Stimulated activated naive CD8-positive, alpha-beta T cell treated with anti-CD3 and anti-CD28 coated beads, Interleukin-15, Interleukin-2, amounts not matched to agents 100 U/mL and 50 U/mL, for 24 hours (primary cell): Measurements from ENCODE around the gene EGR4.

ENCODE experiments used
- ATAC-seq: fragments of 150-1000 bp; cut with Tn5 transposase; one replicate; pipeline ENCODE4 v1.10.0; 2021
- DNase-seq: peaks from one replicate; pipeline ENCODE4 v3.0.0; 2021

The EGR4 gene

GRCh38 chr2:73250872-73251846 lies 42.2 kb downstream of the EGR4 start:
- ATAC-seq (no peak), DNase-seq (no peak)

DNA sequence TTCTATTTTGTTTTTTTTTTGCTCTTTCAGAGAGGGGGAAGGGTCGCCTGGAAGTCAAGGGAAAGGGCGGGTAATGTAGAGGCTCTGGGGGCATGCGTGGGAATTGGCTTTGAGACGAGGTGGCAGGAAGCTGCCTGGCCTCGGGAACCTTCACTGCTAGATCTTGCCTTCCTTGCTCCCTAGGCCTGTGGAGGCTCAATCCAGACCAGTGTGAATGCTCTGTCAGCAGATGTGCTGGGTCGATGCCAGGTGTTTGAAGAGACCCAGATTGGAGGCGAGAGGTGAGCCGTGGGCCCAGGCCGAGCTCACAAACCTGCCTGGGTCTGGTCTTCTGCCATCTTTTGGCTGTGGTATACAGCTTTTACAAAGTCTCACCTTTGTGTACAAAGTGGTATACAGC lies 43.7 kb downstream of the EGR4 start:
- ATAC-seq (no peak), DNase-seq (no peak)

GRCh38 chr2:73246850-73247249 lies 46.5 kb downstream of the EGR4 start:
- ATAC-seq (no peak), DNase-seq (no peak)

DNA sequence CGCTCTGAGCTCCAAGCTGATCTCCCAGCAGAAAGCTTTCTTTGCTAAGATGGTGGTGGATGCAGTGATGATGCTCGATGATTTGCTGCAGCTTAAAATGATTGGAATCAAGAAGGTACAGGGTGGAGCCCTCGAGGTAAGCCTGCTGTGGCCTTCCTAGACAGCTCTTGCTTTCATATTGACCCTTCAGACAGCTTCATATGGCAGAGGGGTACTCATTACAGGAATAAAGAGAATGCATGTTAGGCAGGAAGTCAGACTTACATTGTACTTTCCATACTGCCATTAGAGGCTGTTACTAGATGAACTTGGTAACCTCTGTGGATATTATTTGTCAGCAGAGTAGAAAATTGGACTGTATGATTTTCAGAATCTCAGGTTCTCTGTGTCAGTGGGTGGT lies 48.8 kb downstream of the EGR4 start:
- DNase-seq (no peak), ATAC-seq (no peak)

DNA sequence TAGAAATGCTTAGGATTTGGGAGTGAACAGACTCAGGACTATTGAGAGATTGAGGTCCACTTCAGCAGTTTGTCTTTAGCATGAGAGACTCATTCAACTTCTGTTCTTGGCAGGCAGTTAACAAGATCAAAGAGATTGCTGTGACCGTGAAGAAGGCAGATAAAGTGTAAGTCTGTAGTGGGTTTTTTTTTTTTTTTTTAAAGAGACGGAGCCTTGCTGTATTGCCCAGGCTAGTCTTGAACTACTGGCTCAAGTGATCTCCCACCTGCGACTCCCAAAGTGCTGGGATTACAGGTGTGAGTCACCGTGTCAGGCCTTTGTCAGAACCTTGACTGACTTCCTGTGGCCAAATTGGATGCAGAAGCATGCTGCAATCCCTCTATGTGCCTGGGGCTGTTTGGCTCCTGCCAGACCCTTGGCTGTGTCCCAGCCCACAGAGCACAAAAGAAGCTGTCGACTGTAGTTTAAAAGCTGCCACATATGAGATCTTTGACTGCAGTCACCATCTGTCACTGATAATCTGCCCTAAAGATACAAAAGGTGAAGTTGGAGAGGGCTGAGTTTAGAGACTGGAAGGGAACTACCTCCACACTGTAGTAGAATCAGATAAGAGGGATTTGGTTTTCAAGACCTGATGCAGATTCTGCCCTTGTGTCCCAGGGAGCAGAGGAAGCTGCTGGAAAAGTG lies 49.3 kb downstream of the EGR4 start:
- DNase-seq, result no peak
- ATAC-seq, result no peak
